Endothelial cell (in vitro differentiated cells): ENCODE results near the gene FAM222A. TPM values are rescaled to one million over a fixed set of nuclear protein-coding genes. Genes with fewer than 3 reads are reported as not detected.

Source experiments
- DNase-seq: peaks from one replicate; pipeline ENCODE4 v3.0.0; 2021; ENCODE audit warnings: low spot score
- H3K27ac Mint-ChIP-seq: one replicate; pipeline ENCODE4 v1.8.0; 2021; ENCODE audit warnings: mixed read lengths, inconsistent platforms; ENCODE audit not compliant: unreplicated experiment
- H3K27me3 Mint-ChIP-seq: one replicate; pipeline ENCODE4 v1.8.0; 2021; ENCODE audit warnings: mild to moderate bottlenecking, moderate library complexity, mixed read lengths, inconsistent platforms; ENCODE audit not compliant: unreplicated experiment
- H3K36me3 Mint-ChIP-seq: one replicate; pipeline ENCODE4 v1.8.0; 2021; ENCODE audit warnings: mild to moderate bottlenecking, low read depth, mixed read lengths, inconsistent platforms; ENCODE audit not compliant: unreplicated experiment
- H3K4me1 Mint-ChIP-seq: one replicate; pipeline ENCODE4 v1.8.0; 2021; ENCODE audit warnings: mild to moderate bottlenecking, mixed read lengths, inconsistent platforms; ENCODE audit not compliant: unreplicated experiment
- H3K4me3 Mint-ChIP-seq: one replicate; pipeline ENCODE4 v1.8.0; 2021; ENCODE audit warnings: mild to moderate bottlenecking, mixed read lengths, inconsistent platforms; ENCODE audit not compliant: unreplicated experiment
- H3K9me3 Mint-ChIP-seq: one replicate; pipeline ENCODE4 v1.8.0; 2021; ENCODE audit warnings: mixed read lengths, inconsistent platforms; ENCODE audit not compliant: unreplicated experiment
- total RNA-seq: library from RNA; stranded (reverse); fragmentation: NEBNext Ultra II Directional; extraction: Animal tissue kit (Norgen Biotek cat#: 25700); gene quantifications from one replicate; pipeline ENCODE4 v1.2.1, GENCODE V29; 2021; ENCODE audit not compliant: unreplicated experiment
- TF ChIP-seq, protein P1 (sequence below): fragments of 200-600 bp; sonication (generic); IDR thresholded peaks from one replicate; pipeline ENCODE4 v1.5.0; 2021; ENCODE audit warnings: antibody characterized with exemption; ENCODE audit not compliant: unreplicated experiment

Gene FAM222A
- total RNA-seq, 1 donor from 2014 or later = 14.2 TPM

DNA sequence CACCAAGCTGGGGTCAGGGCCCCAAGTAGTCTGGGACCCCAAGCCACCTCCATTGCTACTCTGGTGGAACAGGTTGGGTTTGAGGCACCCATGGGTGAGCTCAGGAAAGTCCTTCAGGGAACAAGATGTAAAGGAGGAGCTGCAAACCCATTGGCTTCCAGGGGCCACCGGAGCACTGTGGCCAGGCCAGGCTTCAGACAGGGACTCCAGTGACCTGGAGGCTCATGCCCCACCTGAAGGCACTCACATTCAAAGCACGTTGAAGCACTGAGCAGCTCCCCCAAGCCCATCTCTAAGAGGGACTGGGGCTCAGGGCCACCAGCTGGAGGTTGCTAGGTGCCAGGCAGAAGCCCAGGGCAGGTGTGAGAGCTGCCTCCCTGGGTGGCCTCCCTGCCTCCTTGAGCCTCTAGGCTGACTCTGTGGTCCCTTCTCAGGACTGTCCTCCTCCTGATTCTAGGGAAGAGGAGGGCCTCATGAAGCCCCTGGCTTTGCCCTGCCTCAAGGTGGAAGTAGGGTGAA lies 49.1 kb downstream of the FAM222A start:
- TF ChIP-seq, protein P1, sequence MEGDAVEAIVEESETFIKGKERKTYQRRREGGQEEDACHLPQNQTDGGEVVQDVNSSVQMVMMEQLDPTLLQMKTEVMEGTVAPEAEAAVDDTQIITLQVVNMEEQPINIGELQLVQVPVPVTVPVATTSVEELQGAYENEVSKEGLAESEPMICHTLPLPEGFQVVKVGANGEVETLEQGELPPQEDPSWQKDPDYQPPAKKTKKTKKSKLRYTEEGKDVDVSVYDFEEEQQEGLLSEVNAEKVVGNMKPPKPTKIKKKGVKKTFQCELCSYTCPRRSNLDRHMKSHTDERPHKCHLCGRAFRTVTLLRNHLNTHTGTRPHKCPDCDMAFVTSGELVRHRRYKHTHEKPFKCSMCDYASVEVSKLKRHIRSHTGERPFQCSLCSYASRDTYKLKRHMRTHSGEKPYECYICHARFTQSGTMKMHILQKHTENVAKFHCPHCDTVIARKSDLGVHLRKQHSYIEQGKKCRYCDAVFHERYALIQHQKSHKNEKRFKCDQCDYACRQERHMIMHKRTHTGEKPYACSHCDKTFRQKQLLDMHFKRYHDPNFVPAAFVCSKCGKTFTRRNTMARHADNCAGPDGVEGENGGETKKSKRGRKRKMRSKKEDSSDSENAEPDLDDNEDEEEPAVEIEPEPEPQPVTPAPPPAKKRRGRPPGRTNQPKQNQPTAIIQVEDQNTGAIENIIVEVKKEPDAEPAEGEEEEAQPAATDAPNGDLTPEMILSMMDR = no peak
- Mint-ChIP-seq H3K36me3 (peaks cover 16% of the 10 kb centered on the region), H3K4me3 (no peak overlapping the region), H3K9me3 (no peaks in the 10 kb centered on the region), H3K27me3 (peaks cover 7% of the 10 kb centered on the region), H3K27ac (no peak overlapping the region), H3K4me1 (peaks cover 2% of the 10 kb centered on the region)
- DNase-seq = no peak

DNA sequence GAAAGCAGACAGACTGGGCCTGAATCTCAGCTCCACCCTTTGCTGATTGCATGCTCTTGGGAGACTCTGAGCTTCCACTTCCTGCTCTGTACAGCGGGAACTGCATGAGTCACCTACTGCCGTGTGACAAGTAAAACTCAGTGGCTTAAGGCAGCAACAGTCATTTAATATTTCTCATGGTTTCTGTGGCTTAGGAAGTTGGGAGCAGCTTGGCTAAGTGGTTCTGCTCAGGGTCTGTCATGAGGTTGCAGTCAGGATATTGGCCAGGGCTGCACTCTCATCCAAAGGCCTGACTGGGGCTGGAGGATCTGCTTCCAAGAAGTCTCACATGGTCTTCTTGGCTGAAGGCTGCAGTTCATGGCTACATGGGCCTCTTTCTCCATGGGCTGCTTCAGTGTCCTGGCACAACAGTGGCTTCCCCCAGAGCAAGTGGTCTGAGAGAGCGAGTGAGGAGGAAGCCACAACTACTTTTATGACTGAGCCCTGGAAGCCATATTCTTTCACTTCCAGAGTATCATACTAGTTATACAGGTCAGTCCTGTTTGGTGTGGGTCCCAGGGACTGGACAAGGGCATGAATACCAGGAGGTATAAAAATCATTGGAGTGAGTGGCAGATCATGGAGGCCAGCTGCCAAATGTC lies 49.7 kb downstream of the FAM222A start:
- H3K27ac Mint-ChIP-seq = no peak overlapping the region
- H3K4me3 Mint-ChIP-seq = no peak overlapping the region
- H3K4me1 Mint-ChIP-seq = peaks cover 2% of the 10 kb centered on the region
- TF ChIP-seq, protein P1 = no peak
- peaks cover 16% of the 10 kb centered on the region for H3K36me3 Mint-ChIP-seq
- no peak for DNase-seq
- peaks cover 7% of the 10 kb centered on the region for H3K27me3 Mint-ChIP-seq
- H3K9me3 Mint-ChIP-seq = no peaks in the 10 kb centered on the region

DNA sequence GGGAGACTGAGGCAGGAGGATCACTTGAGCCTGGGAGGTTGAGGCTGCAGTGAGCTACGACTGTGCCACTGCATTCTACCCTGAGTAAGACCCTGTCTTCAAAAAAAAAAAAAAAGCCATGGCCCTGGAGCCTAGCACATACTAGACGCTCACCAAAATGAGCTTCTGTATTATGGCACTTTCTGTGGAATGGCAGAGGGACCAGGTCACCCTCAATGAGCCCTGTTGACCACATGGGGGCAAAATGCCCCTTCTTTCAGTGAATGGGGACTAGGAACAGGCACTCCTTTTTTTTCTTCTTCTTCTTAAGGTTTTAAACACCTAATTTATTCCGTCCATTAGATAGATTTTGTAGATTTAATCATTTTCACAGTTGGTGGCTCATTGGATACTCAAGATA lies 50.5 kb downstream of the FAM222A start:
- Mint-ChIP-seq H3K4me1 (peaks cover 2% of the 10 kb centered on the region), H3K27ac (no peak overlapping the region), H3K4me3 (no peak overlapping the region), H3K9me3 (no peaks in the 10 kb centered on the region), H3K27me3 (peaks cover 7% of the 10 kb centered on the region), H3K36me3 (peaks cover 16% of the 10 kb centered on the region)
- TF ChIP-seq, protein P1 = no peak
- DNase-seq = no peak

DNA sequence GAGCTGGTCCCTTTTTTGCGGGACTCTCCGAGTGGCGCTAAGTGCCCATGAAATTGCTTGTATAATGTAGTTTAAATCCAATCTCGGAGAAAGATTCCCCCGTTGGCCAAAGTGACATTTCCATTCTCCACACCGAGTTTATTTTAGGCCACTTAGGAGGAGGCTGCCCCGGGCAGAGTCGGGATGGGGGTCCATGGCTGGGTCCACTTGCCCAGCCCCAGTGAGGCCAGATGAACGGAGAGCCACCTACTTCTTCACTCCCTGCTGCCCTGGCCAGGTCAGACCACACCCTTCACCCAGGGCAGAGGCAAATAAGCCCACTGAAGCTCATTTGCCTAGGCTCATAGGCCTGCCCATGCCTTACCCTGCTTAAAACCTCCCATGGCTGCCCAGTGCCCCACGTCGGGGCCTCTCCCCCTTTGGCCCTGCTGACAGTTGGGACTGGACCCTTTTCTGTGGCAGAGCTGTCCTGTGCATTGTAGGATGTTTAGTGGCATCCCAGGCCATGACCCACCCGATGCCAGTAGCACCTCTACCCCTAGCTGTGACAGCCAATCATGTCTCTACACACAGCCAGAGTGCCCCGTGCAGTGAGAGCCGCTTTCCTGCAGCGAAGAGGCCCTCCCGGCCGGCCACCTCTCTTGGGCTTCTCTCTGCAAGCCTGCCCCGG lies 51.3 kb downstream of the FAM222A start:
- Mint-ChIP-seq H3K4me1 (no peaks in the 10 kb centered on the region), H3K4me3 (no peak overlapping the region), H3K27me3 (peaks cover 5% of the 10 kb centered on the region), H3K27ac (no peak overlapping the region), H3K36me3 (peaks cover 16% of the 10 kb centered on the region), H3K9me3 (no peaks in the 10 kb centered on the region)
- TF ChIP-seq, protein P1 = no peak
- DNase-seq = no peak

DNA sequence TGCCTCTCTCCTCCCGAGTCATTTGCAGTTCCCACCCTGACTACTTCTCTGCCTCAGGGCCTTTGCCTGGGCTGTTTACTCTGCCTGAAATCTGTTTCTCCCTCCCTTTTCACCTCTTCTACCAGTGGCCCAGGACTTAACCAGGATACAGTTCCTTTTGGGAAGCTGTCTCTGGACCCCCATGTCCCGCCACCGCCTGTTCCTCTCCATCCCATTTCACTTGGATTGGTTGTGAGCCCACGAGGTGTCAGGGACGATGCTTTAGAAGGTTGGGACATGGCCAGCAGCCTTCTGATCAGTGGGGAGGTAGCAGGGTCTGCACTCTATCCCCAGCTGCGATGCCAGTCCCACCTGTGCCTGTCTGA lies 51.8 kb downstream of the FAM222A start:
- Mint-ChIP-seq H3K36me3 (peaks cover 16% of the 10 kb centered on the region), H3K9me3 (no peaks in the 10 kb centered on the region), H3K4me1 (peaks cover 5% of the 10 kb centered on the region), H3K4me3 (peak overlapping the region; percentile 73), H3K27me3 (peaks cover 7% of the 10 kb centered on the region), H3K27ac (no peak overlapping the region)
- no peak for DNase-seq
- TF ChIP-seq, protein P1 = no peak
